Activated CD8-positive, alpha-beta memory T cell treated with anti-CD3 and anti-CD28 coated beads, Interleukin-2, amount 10 ng/mL, durations not matched to agents 7 days and 5 days (primary cell): Measurements from ENCODE around the gene LCP2. TPM values are rescaled to one million over a fixed set of nuclear protein-coding genes. Genes with fewer than 3 reads are reported as not detected.

Experiments used
- ATAC-seq: fragments of 150-1000 bp; cut with Tn5 transposase; one replicate; pipeline ENCODE4 v1.10.0; 2021; ENCODE audit warnings: moderate library complexity
- CTCF ChIA-PET: fragments of 350-600 bp; sonication (Branson Sonifier 250); formaldehyde crosslinking; loops from one replicate; lab custom pipeline; 2021; ENCODE audit warnings: antibody characterized with exemption; lab: Charles Lee
- DNase-seq: peaks from one replicate; pipeline ENCODE4 v3.0.0-alpha.2; 2020
- H3K27ac Mint-ChIP-seq: one replicate; pipeline ENCODE4 v1.8.0; 2021; ENCODE audit warnings: mild to moderate bottlenecking, mixed read lengths
- H3K27me3 Mint-ChIP-seq: one replicate; pipeline ENCODE4 v1.8.0; 2021; ENCODE audit warnings: mixed read lengths
- H3K36me3 Mint-ChIP-seq: one replicate; pipeline ENCODE4 v1.8.0; 2021; ENCODE audit warnings: mild to moderate bottlenecking, mixed read lengths
- H3K4me1 Mint-ChIP-seq: one replicate; pipeline ENCODE4 v1.8.0; 2021; ENCODE audit warnings: mixed read lengths
- H3K4me3 Mint-ChIP-seq: one replicate; pipeline ENCODE4 v1.8.0; 2021; ENCODE audit warnings: mild to moderate bottlenecking, moderate library complexity, mixed read lengths
- H3K9me3 Mint-ChIP-seq: one replicate; pipeline ENCODE4 v1.8.0; 2022; ENCODE audit warnings: low read depth, mixed read lengths
- total RNA-seq, 2 experiments: library from RNA; stranded (reverse); gene quantifications; one replicate each; pipeline ENCODE4 v1.2.3, GENCODE V29; 2021

LCP2 gene
- total RNA-seq, 2 experiments from 2014 or later: 393 to 419 TPM

DNA sequence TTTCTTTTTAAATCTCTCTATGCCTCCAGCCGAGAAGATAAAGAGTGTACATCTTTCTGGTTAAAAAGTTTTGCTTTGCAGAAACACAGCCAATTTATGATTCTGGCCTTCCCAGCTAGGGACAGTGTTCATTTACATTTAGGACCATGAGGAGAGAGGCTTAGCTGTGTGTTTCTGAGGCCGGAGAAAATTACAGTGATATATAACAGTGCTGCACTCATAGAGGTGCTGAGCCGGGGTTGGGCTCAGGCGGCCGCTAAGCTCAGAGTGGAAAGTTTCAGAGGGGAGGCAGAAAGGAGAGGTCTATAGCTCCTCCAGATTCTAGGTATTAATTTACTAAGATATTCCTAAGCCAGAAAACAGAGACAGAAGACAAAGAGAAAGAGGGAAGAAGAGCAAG is 37.0 kb upstream of the LCP2 start:
- Mint-ChIP-seq H3K36me3 (peaks cover 2% of the 10 kb centered on the region), H3K9me3 (no peaks in the 10 kb centered on the region), H3K4me3 (peak overlapping the region; percentile 67), H3K27ac (no peak overlapping the region), H3K4me1 (peaks cover 36% of the 10 kb centered on the region), H3K27me3 (no peaks in the 10 kb centered on the region)
- CTCF ChIA-PET: interaction anchor here (0.7 to 5.9 kb wide), 14 partner anchors 21 to 751 kb away, joined by 3 to 234 read pairs (median 10); partner anchors contain the start of genes C5orf58 and LCP2
- peak; percentile 50 for DNase-seq
- peak; percentile 18 for ATAC-seq

DNA sequence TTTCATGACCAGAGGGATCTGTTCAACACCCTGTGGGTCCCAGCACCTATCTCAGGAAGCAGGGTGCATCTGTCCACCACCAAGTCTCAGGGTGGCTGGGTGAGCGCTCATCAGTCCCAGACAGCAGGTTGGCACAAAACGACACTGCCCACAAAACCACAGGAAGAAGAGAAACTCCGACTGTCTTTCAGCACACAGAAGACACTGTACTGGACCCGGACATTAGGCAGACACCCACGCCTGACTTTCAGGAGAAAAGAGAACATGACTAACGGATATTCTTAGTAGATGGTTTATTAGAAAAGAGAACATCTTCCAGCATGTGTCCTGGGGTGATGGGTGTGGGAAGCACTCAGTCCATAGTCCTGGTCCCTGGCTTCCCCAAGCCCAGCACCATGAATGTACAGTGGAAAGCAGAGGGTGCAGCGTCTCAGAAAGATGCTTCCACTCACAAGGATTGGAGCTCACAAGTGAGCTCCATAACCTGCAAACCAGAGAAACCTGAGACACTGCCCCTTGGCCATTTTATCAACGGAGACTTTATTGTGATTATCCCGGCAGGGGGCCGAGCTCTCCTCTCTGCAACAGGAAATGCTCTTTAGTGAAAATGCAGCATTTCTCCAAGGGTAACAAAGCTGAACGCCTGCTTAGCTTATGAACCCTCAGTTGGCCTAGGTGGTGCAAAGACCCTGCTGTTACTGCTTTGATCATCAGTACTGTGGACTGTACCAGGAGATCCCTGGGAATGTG is 35.8 kb upstream of the LCP2 start:
- H3K4me3 Mint-ChIP-seq: peak overlapping the region; percentile 66
- no peaks in the 10 kb centered on the region for H3K27me3 Mint-ChIP-seq
- CTCF ChIA-PET: interaction anchor here (1.0 to 5.9 kb wide), 11 partner anchors 9 to 108 kb away, joined by 3 to 234 read pairs (median 17); partner anchors contain the start of genes C5orf58 and LCP2
- ATAC-seq (peak; percentile 46), DNase-seq (peak; percentile 86)
- no peaks in the 10 kb centered on the region for H3K9me3 Mint-ChIP-seq
- peaks cover 27% of the 10 kb centered on the region for H3K4me1 Mint-ChIP-seq
- H3K27ac Mint-ChIP-seq: no peak overlapping the region
- H3K36me3 Mint-ChIP-seq: peaks cover 2% of the 10 kb centered on the region

DNA sequence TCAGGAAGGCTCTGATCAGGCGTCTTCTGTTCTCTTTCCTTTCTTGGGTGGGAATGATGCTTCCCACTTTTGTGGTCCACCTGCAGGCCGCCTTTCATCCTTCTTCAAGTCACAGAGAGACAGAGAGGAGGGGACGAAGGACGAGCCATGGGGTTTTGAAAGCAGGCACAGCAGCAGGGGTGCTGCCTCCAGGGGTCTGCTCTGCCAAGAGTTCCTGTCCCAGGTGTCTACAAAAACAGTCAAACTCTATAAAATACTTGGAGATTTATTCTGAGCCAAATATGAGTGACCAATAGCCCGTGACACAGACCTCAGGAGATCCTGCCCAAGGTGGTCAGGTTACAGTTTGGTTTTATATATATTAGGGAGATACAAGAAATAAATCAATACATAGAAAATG is 34.5 kb upstream of the LCP2 start:
- CTCF ChIA-PET: interaction anchor here (1.2 to 5.9 kb wide), 9 partner anchors 9 to 106 kb away, joined by 3 to 234 read pairs (median 11); partner anchors contain the start of gene LCP2
- Mint-ChIP-seq H3K27me3 (no peaks in the 10 kb centered on the region), H3K4me1 (peaks cover 17% of the 10 kb centered on the region), H3K9me3 (no peaks in the 10 kb centered on the region), H3K4me3 (no peak overlapping the region), H3K36me3 (peaks cover 2% of the 10 kb centered on the region), H3K27ac (no peak overlapping the region)
- DNase-seq (no peak), ATAC-seq (no peak)

DNA sequence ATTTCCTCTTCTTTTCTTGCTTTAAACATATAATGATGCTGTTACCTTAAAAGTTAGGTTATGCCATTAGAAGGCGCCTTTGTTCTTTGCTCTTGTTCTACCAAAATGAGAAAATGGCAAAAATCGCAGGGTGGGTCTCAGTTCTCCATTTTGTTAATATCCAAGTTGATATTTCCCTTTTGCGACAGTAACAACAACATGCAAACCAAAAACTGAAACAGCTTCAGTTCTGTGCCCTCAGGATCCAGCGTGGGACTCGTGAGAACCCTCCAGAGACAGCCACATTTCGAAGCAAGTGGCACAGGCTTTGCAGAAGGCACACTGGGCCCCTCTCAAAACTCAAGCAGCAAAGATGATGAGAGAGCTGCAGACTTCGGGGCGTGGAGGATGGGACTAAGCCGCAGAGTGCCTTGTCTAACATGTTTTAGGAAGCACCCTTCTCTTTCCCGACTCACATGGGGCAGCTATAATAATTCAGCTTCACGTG is 33.0 kb upstream of the LCP2 start:
- no peaks in the 10 kb centered on the region for H3K27me3 Mint-ChIP-seq
- peak; percentile 57 for DNase-seq
- H3K4me3 Mint-ChIP-seq: no peak overlapping the region

DNA sequence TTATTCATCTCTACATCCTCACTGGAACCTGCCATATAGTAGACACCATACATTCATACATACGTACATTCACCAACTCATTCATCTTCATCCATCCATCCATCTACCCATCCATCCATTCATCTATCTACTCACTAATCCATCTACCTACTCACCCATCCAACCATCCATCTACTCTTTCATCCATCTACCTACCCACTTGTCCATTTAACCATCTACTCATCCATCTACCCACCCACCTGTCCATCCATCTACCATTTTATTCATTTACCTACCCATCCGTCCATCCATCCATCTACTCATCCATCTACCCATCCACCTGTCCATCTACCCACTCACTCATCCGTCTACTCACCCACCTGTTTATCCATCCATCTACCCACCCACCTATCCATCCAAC is 31.9 kb upstream of the LCP2 start:
- DNase-seq (no peak), ATAC-seq (no peak)
- Mint-ChIP-seq H3K4me3 (no peak overlapping the region), H3K27me3 (no peaks in the 10 kb centered on the region), H3K9me3 (no peaks in the 10 kb centered on the region), H3K36me3 (no peaks in the 10 kb centered on the region), H3K4me1 (peaks cover 2% of the 10 kb centered on the region), H3K27ac (no peak overlapping the region)
- CTCF ChIA-PET: interaction anchor here (0.9 to 5.9 kb wide), 6 partner anchors 10 to 103 kb away, joined by 3 to 234 read pairs (median 8); partner anchors contain the start of gene LCP2

More for the DNA sequence above, 33.0 kb upstream of the LCP2 start:
- H3K4me1 Mint-ChIP-seq: peaks cover 3% of the 10 kb centered on the region
- peaks cover 2% of the 10 kb centered on the region for H3K36me3 Mint-ChIP-seq
- H3K9me3 Mint-ChIP-seq: no peaks in the 10 kb centered on the region
- CTCF ChIA-PET: interaction anchor here (0.9 to 5.9 kb wide), 12 partner anchors 7 to 105 kb away, joined by 3 to 234 read pairs (median 7); partner anchors contain the start of gene LCP2
- peak; percentile 6 for ATAC-seq
- no peak overlapping the region for H3K27ac Mint-ChIP-seq

DNA sequence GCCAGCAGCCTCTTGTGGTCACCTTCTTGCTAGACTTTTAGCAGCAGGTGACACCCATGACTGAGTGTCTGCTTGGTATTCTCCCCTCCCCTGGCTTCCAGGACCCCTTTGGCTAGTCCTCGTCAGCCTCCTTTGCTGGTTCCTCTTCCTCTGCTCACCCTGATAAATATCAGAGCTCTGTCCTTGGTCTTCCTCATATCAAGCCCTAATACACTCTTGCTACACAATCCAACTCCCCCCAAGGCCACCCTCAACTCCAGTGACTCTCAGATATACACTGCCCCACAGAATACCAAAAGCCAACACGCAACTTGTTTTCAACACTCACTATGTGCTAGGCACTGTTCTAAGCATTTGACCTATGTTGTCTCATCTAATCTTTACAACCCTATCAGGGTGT is 30.3 kb upstream of the LCP2 start:
- CTCF ChIA-PET: interaction anchor here (1.0 to 4.2 kb wide), 6 partner anchors 11 to 101 kb away, joined by 3 to 24 read pairs (median 5); partner anchors contain the start of gene LCP2
- Mint-ChIP-seq H3K27me3 (no peaks in the 10 kb centered on the region), H3K9me3 (no peaks in the 10 kb centered on the region), H3K4me3 (no peak overlapping the region), H3K27ac (no peak overlapping the region), H3K4me1 (peaks cover 2% of the 10 kb centered on the region), H3K36me3 (no peaks in the 10 kb centered on the region)
- no peak for DNase-seq
- ATAC-seq: no peak

DNA sequence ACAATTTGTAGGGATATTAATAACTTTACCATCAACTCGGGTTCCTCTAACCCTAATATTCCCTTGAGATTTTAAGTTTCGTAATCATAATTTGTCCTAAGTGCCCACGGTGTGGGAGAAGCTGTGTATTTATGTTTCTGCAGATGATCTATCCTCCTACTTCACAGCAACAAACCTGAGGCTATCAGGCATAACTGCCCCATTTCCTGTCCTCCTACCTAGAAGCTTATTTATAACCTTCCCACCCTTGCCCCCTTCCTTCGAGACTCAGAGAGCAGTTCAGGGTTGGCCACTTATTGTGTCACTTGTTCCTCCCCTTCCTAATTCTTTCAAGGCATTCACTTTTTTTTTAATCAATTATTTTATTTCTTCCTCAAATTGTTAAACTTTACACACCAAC is 29.6 kb upstream of the LCP2 start:
- ATAC-seq (no peak), DNase-seq (no peak)
- Mint-ChIP-seq H3K9me3 (no peaks in the 10 kb centered on the region), H3K4me3 (no peak overlapping the region), H3K36me3 (no peaks in the 10 kb centered on the region), H3K27ac (no peak overlapping the region), H3K4me1 (peaks cover 2% of the 10 kb centered on the region), H3K27me3 (no peaks in the 10 kb centered on the region)
- CTCF ChIA-PET: interaction anchor here (1.0 to 4.2 kb wide), 7 partner anchors 11 to 101 kb away, joined by 3 to 24 read pairs (median 5); partner anchors contain the start of gene LCP2

DNA sequence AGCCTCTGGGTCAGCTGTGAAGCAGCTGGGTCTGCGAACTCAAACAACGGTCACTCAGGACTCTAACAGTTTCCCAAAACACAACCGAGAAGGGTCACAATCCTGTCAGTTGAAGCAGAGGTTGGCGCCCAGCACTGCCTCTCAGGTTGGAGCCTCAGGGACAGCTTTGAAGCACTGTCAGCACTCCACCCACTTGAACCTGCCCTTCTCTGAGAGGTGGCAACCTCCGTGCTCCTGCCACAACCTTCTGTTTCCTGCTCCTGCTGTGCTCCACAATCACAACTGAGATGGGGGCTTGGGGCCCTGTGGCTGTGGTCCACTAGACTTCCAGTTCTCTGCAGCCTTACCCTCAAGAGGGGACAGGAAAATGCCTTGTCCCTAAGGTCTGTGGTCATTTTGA is 21.7 kb upstream of the LCP2 start:
- H3K36me3 Mint-ChIP-seq: peaks cover 2% of the 10 kb centered on the region
- no peak overlapping the region for H3K4me3 Mint-ChIP-seq
- no peak for ATAC-seq
- peaks cover 7% of the 10 kb centered on the region for H3K4me1 Mint-ChIP-seq
- DNase-seq: no peak
- CTCF ChIA-PET: interaction anchor here (1.0 to 2.5 kb wide), 9 partner anchors 10 to 93 kb away, joined by 3 to 7 read pairs (median 4); partner anchors contain the start of gene LCP2
- no peaks in the 10 kb centered on the region for H3K9me3 Mint-ChIP-seq
- no peak overlapping the region for H3K27ac Mint-ChIP-seq
- no peaks in the 10 kb centered on the region for H3K27me3 Mint-ChIP-seq

DNA sequence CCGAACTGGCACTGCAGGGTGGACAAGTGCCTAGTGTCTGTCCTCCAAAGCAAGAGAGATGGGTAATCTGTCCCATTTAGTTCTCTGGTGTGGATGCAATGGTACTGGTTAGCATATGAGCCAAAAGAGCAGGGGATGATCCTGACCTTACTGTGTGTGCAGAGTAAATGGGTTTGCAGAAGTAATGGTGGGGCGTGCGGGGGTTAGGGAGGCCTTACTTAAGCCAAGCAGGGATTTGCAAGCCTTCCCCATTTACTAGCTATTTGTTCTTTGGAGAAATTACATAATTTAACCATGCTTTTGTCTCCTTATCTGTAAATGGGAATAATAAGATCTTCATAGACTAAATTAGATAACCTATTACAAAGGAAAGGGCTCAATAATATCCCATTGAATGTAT is 19.9 kb upstream of the LCP2 start:
- H3K4me3 Mint-ChIP-seq: no peak overlapping the region
- no peaks in the 10 kb centered on the region for H3K27me3 Mint-ChIP-seq
- H3K36me3 Mint-ChIP-seq: peaks cover 2% of the 10 kb centered on the region
- H3K9me3 Mint-ChIP-seq: no peaks in the 10 kb centered on the region
- DNase-seq (no peak), ATAC-seq (no peak)
- H3K27ac Mint-ChIP-seq: no peak overlapping the region
- CTCF ChIA-PET: interaction anchor here (1.7 to 2.5 kb wide), 2 partner anchors 9 to 16 kb away, joined by 5 to 7 read pairs; no protein-coding TSS in a partner anchor
- peaks cover 22% of the 10 kb centered on the region for H3K4me1 Mint-ChIP-seq

DNA sequence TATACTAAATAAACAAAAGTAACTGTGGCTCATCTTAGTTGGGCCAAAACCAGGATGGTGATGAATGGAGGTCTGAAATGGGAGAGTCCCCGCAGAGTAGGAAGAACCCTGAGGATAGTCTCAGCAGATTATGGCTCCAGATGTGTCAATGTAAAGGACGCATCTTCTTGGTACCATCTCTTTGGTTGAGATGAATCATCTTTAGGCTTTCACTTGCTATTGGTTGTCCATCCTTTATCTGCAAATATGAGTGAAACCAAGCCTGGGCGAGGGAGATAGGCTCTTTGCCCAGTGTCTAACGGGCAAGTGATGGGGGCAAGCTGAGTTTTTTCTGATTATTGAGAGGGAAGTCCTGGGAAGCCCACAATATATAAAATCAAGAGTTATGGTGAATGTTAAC is 19.4 kb upstream of the LCP2 start:
- CTCF ChIA-PET: interaction anchor here (4.3 kb wide), 1 partner anchor 10 kb away, joined by 24 read pairs; no protein-coding TSS in a partner anchor
- no peaks in the 10 kb centered on the region for H3K9me3 Mint-ChIP-seq
- no peaks in the 10 kb centered on the region for H3K27me3 Mint-ChIP-seq
- H3K27ac Mint-ChIP-seq: no peak overlapping the region
- no peak overlapping the region for H3K4me3 Mint-ChIP-seq
- peaks cover 28% of the 10 kb centered on the region for H3K4me1 Mint-ChIP-seq
- peaks cover 2% of the 10 kb centered on the region for H3K36me3 Mint-ChIP-seq
- DNase-seq: no peak
- ATAC-seq: no peak

DNA sequence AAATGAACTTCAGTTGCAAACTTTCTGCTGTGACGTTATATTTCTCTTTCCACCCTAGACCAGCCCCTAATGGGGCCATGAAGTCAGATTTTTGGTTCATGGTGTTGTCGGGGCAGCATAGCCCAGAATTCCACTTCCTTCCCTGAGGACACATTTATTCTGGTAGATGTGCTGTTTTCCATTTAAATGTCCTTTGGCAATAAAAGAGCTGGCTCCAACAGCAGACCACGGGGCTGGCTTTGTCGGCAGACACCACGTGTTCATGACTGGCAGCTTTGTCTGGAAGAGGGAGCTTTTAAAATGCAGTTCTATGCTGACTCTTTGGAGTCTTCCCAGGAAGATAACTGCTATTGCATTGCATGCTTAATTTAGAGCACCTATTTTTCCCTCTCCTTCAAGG is 17.6 kb upstream of the LCP2 start:
- no peaks in the 10 kb centered on the region for H3K9me3 Mint-ChIP-seq
- CTCF ChIA-PET: interaction anchor here (0.8 to 5.8 kb wide), 4 partner anchors 12 to 48 kb away, joined by 3 to 27 read pairs (median 14); partner anchors contain the start of gene LCP2
- H3K4me1 Mint-ChIP-seq: peaks cover 38% of the 10 kb centered on the region
- no peak overlapping the region for H3K27ac Mint-ChIP-seq
- no peaks in the 10 kb centered on the region for H3K36me3 Mint-ChIP-seq
- no peak for DNase-seq
- no peak for ATAC-seq
- no peaks in the 10 kb centered on the region for H3K27me3 Mint-ChIP-seq
- no peak overlapping the region for H3K4me3 Mint-ChIP-seq

DNA sequence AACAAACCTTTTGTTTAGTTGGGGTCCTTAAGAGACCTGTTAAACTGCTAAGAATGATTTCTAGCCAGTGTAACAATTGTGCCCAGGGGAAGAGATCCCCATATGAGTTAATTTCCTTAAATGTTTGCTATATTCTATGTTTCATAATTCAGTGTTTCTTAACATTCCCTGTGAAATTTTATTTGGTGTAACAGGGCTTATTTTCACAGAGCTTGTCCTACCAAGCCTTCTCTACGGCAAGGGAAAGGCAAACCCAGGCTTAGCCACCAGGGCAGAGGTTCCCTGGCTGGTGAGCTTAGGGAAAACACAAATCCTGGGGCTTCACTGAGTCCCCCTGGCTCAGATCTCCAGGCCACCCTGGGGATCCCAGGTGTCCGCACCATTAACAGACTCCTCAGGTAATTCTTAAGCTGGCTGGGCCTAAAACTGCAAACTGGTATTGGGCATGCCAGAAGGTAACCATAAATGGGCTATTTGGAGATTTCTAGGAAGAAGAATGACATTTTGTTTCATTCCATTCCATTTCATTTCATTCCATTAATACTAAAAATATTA is 17.0 kb upstream of the LCP2 start:
- no peak for DNase-seq
- Mint-ChIP-seq H3K9me3 (no peaks in the 10 kb centered on the region), H3K27ac (no peak overlapping the region), H3K27me3 (no peaks in the 10 kb centered on the region), H3K36me3 (no peaks in the 10 kb centered on the region), H3K4me1 (peaks cover 38% of the 10 kb centered on the region), H3K4me3 (no peak overlapping the region)
- CTCF ChIA-PET: interaction anchor here (0.8 to 5.8 kb wide), 4 partner anchors 9 to 47 kb away, joined by 3 to 27 read pairs (median 14); partner anchors contain the start of gene LCP2
- no peak for ATAC-seq

DNA sequence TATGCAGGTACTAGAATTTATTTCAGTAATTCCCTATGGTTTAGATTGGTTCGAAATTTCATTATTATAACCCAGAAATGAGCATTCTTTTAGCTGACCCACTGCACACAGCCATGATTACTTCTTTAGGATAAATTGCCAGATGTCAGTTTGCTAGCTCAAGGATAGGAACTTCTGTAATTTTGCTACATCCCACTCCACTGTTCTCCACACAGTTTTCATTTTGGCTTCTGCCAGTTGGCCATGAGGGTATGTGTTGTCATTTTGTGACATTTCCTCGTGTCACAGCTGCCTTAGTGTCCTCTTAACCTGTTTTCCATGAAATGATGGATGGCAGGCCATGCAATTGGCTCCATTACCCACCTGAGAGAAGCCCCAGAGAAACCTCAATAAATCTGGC is 16.2 kb upstream of the LCP2 start:
- ATAC-seq: no peak
- H3K27me3 Mint-ChIP-seq: no peaks in the 10 kb centered on the region
- H3K9me3 Mint-ChIP-seq: no peaks in the 10 kb centered on the region
- no peaks in the 10 kb centered on the region for H3K36me3 Mint-ChIP-seq
- H3K27ac Mint-ChIP-seq: peak overlapping the region; percentile 73
- peaks cover 31% of the 10 kb centered on the region for H3K4me1 Mint-ChIP-seq
- H3K4me3 Mint-ChIP-seq: no peak overlapping the region
- no peak for DNase-seq
- CTCF ChIA-PET: interaction anchor here (0.7 to 5.8 kb wide), 11 partner anchors 8 to 46 kb away, joined by 3 to 27 read pairs (median 7); partner anchors contain the start of gene LCP2
